Activated naive CD8-positive, alpha-beta T cell treated with anti-CD3 and anti-CD28 coated beads for 36 hours (primary cell): ENCODE measurements around the gene SSU72. TPM values are rescaled to one million over a fixed set of nuclear protein-coding genes. Genes with fewer than 3 reads are reported as not detected.
"Not testable (repeated sequence)": the region's sequence is repeated elsewhere in the genome, so short reads cannot be mapped to it uniquely, and the experiment has no call there.

Experiments
- DNase-seq: peaks from one replicate; pipeline ENCODE4 v3.0.0; 2021
- H3K27ac Mint-ChIP-seq: one replicate; pipeline ENCODE4 v1.8.0; 2022; ENCODE audit warnings: mild to moderate bottlenecking, moderate library complexity, mixed read lengths
- H3K27me3 Mint-ChIP-seq: one replicate; pipeline ENCODE4 v1.8.0; 2022; ENCODE audit warnings: mild to moderate bottlenecking, mixed read lengths
- H3K36me3 Mint-ChIP-seq: one replicate; pipeline ENCODE4 v1.8.0; 2021; ENCODE audit warnings: mild to moderate bottlenecking, mixed read lengths
- H3K4me1 Mint-ChIP-seq: one replicate; pipeline ENCODE4 v1.8.0; 2021; ENCODE audit warnings: mixed read lengths
- H3K4me3 Mint-ChIP-seq: one replicate; pipeline ENCODE4 v1.8.0; 2022; ENCODE audit warnings: mild to moderate bottlenecking, moderate library complexity, mixed read lengths
- H3K9me3 Mint-ChIP-seq: one replicate; pipeline ENCODE4 v1.8.0; 2022; ENCODE audit warnings: mixed read lengths
- total RNA-seq, 2 experiments: library from RNA; stranded (reverse); gene quantifications; one replicate each; pipeline ENCODE4 v1.2.3, GENCODE V29; 2021

SSU72 gene
- total RNA-seq, 2 experiments from 2014 or later = 124 to 131 TPM

DNA sequence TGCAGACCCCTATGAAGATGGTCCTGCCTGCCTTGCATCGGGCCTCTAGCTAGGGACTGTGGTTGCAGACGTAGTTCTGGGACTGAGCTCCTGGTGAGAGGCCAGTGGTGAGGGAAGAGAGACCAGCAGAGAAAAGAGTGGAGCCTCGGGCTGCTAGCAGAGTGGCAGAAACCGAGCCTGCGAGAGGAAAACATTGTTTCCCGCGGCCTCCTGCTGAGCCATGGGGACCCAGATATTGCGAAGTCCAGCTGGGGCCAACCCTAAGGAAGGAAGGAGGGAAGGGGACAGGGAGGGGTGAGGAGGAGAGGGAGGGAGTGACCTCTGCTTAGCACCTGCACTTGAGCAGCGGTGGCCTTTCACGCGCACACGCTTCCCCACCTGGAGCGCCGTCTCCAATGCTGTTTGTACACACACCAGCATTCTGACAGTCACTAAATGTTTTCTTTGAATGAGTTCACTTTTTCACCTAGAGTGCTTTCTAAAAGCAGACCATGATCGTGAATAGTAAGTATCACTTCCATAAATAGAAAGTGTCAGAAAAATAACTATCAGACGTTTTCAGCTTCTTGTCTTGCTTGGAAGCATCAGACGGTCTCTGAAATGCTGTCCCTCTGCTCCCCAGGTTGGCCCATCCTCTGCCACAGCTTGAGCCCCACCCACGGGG, 27.8 kb upstream of the SSU72 start:
- DNase-seq = no peak
- no peaks in the 10 kb centered on the region for H3K36me3 Mint-ChIP-seq

DNA sequence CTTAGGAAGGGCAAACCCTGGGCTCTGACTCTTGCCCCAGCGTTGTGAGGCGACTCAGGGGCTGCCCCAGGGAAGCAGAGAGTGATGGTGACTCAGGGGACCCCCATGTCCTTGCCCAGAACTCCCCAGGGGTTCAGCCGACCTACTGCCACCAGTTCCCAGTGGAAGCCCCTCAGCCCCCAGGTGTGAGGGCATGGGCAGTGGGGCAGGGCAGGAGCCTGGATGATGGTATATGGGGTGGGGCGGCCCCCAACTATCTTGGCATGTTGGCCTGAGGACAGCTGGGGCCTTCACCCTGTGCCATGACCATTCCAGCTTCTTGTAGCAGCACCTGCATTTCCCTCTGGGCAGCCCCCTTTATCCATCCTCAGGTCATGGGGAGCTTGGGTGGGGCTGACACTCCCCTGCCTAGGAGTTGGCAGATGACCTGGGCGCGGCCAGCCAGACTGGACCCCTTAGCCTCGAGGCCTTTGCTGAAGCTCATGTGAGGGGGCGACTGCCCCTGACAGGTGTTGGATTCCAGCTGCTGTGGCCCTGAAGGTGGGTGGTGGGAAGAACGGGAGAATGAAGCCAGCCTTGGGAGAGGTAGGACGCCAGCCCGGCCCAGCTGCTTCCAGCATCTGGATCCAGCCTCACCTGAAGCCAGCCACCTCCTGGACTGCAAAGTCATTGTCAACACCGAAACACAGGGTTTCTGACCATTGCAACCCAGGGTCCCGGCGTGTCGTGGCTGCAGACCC, 27.1 kb upstream of the SSU72 start:
- no peak overlapping the region for H3K4me3 Mint-ChIP-seq

More for the DNA sequence above, 27.8 kb upstream of the SSU72 start:
- Mint-ChIP-seq H3K9me3 (no peaks in the 10 kb centered on the region), H3K4me1 (peaks cover 8% of the 10 kb centered on the region), H3K4me3 (no peak overlapping the region), H3K27me3 (peaks cover 16% of the 10 kb centered on the region), H3K27ac (no peak overlapping the region)

DNA sequence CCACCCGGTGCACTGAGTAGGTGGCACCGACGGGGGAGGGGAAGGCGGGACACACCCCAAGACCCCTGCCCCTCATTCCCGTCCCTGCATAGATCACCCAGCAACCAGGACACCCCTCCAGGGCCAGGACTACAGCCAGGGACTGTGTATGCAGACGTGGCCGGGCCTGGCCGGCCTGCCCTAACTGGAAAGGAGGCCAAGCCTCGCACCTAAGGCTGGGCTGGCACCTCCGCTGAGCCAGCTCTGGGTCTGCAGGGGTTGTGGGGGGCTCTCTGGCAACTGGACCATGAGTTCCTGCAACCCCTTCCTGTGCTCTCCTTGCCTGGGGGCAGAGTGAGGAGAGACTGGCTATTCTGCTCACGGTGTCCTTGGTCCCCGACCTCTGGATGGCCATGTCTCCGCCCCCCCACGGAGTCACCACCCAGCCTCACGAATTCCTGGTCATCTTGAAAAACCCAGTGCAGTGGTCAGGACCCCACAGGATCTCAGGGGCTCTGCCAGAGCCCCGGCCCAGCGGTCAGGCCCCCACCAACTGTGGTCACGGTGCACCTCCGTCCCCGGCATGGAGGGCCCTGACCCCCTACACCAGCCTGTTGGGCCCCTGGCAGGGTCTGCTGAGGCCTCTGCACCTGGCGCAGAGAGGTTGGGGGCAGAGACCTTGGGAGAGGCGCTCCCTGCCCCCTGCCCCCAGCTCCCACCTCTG, 26.3 kb upstream of the SSU72 start:
- Mint-ChIP-seq H3K36me3 (no peaks in the 10 kb centered on the region), H3K9me3 (no peaks in the 10 kb centered on the region), H3K27ac (no peak overlapping the region), H3K4me3 (peak overlapping the region; percentile 34), H3K27me3 (peaks cover 16% of the 10 kb centered on the region), H3K4me1 (no peaks in the 10 kb centered on the region)
- DNase-seq = no peak

More for the DNA sequence above, 27.1 kb upstream of the SSU72 start:
- no peak for DNase-seq
- Mint-ChIP-seq H3K27me3 (peaks cover 16% of the 10 kb centered on the region), H3K27ac (no peak overlapping the region), H3K36me3 (no peaks in the 10 kb centered on the region), H3K4me1 (peaks cover 1% of the 10 kb centered on the region), H3K9me3 (no peaks in the 10 kb centered on the region)

DNA sequence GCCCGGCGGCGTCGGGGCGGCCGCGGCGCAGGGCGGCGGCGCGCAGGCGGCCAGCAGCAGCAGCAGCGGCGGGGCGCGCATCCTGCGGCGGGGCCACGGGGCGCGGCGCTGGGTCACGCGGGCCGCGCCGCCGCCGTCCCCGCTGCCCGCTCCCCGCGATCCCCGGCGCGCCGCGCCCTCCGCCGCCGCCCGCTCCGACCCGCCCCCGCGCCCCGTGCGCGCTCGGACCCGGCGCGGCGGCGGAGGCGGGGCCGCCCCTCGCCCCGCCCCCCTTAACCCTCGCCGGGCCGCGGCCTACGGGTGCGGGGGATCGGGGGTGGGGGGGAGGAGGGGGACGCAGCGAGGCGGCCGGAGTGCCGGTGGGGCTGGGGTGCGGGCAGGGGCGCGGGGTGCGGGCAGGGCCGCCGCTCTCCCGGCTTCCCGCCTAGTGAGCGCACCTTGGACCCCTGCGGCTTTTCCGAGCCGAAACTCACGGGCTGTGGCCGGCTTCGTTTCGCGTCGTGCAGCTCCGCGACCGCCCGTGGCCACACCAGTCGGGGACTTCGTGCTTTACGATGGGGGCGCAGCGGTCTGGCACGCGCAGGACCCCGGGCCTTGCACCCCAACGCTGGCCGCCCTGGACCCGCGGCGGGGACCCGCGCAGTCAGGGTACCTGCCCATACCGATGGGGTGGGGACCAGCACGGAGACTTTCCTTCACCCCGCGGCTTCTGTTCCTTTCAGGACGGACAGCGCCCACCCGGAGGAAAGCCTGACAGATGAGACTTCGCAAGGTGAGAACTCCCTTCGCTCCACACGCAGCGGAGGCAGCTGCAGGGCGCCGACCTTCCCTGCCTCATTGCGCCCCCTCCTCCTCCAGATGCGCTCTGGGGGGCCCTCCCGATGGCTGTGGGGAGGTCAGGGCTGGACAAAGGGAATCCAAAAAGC, 25.5 kb upstream of the SSU72 start, which contains the start of gene FNDC10:
FNDC10 (minus strand) TSS at position 201 of the 926 bp plus-strand sequence; CDS start at position 81, 120 bp downstream.
- DNase-seq = no peak
- Mint-ChIP-seq H3K27ac (no peak within 1 kb of the TSS), H3K36me3 (no peaks in the 10 kb centered on the region), H3K9me3 (no peaks in the 10 kb centered on the region), H3K27me3 (peaks cover 16% of the 10 kb centered on the region), H3K4me3 (peak within 1 kb of the TSS; percentile 69), H3K4me1 (no peaks in the 10 kb centered on the region)

DNA sequence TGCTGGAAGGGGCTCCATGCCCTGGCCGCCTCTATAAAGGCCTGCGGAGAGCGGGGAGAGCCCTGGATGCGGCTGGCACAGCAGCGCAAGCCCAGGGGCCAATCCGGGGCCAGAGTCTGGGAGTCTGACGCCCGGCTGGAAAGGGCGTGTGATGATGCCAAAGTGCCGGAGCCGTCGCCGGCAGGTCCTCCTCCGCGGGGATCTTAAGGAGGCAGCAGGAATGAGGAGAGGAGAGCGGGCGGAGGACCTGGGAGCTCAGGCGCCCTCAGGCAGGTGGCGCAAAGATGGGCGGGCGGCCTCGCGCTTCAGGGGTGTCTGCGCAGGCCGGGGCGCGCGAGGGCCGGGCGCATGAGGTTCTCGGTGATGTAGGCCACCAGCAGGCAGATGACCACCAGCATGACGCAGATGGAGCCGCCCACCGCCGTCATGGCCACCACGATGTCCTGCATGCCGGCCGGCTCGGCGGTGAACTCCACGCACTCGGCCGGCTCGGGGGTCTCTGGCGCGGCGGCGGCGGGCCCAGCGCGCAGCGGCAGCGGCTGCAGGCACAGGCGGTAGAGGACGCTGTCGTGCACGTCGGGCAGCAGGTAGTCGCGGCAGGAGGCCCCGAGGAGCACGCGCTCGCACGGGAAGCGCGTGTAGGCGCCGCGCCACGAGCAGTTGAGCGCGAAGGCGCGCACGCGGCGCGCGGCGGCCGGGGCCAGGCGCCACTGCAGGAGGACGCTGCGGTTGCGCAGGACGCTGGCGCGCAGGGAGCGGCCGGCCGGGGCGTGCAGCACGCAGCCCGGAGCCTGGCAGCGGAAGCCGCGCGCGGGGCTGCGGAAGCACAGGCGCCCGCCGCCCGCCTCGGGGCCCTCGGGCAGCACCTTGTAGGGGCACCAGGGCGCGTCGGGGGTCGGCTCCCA, 24.6 kb upstream of the SSU72 start:
- Mint-ChIP-seq H3K4me3 (peak overlapping the region; percentile 69), H3K36me3 (no peaks in the 10 kb centered on the region), H3K4me1 (no peaks in the 10 kb centered on the region), H3K27me3 (peaks cover 16% of the 10 kb centered on the region), H3K9me3 (no peaks in the 10 kb centered on the region), H3K27ac (no peak overlapping the region)
- DNase-seq = peak; percentile 54

DNA sequence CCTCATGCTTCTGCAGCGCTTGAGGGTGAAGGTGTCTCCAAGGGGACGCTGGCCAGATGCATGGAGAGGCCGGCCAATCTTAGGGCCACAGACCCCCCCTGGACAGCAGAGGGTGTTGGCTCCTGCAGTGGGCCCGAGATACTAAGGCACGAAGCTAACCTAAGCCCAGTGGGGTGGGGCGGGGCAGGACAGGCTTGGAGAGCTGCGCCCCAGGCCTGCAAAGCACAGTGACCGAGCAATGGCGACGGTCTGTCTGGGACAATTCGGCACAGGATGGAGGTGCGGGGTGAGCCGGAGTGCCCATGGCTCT, 24.0 kb upstream of the SSU72 start:
- no peaks in the 10 kb centered on the region for H3K9me3 Mint-ChIP-seq
- H3K36me3 Mint-ChIP-seq = no peaks in the 10 kb centered on the region
- DNase-seq = no peak
- H3K4me3 Mint-ChIP-seq = peak overlapping the region; percentile 69
- no peak overlapping the region for H3K27ac Mint-ChIP-seq
- no peaks in the 10 kb centered on the region for H3K4me1 Mint-ChIP-seq
- peaks cover 16% of the 10 kb centered on the region for H3K27me3 Mint-ChIP-seq

DNA sequence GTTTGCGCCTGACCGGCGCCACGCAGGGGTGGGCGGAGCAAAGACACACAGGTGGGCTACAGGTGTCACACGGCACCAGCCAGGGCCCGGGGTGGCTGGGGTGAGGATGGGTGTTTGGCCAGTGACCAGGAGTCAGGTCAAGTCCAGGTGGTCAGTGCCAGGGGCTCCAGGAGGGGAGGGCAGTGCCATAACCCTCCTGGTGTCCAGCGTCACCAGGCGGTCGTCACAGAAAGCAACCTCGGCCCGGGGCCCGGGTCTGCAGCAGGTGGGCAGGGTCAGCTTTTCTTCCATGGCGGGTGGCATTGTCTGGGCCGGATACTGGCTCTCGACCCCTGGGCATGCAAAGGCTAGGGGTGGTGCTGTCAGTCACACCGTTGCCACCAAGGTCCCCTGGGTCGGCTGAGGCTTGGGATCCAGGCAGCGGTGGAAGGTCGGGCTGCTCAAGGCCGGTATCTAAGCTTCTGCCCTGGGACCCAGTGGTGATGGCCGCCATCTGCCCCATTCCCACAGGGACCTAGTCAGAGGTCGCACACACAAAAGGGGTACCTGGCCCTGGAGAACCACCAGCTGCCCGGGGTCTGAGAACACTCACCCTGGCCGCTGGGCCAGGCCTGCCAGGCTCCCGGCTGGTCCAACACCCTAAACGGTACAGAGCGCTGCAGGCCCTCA, 23.5 kb upstream of the SSU72 start:
- H3K27ac Mint-ChIP-seq = no peak overlapping the region

DNA sequence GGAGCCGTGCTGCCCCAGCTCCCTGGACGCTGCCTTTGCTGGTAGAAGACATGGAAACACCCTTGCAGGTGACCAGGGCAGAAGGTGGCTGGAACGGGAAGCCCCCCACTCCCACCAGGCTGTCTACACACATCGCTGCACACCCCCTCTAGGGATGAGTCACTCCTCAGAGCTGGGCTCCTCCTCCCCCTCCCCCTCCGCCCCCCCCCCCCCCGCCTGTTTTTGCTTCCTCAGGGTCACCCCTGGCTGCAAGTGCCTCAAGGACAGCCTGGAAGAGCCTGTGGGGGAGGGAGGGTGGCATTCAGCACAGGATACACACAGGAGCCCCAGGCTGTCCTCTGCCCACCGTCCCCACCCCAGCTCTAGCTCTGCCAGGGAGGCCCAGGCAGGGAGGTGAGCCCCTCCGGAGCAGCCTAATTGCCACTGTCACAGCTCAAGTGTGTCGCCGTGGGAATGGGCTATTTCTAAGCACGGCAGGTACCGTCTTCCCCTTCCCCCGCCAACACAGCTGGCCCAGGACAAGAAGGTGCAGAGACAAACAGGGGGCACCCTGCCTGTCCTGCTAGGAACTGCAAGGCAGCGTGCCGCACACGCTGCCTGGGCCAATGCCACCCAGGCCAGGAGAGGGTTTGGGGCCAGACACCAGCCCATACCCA, 22.7 kb upstream of the SSU72 start:
- Mint-ChIP-seq H3K36me3 (no peaks in the 10 kb centered on the region), H3K4me1 (no peaks in the 10 kb centered on the region), H3K27ac (no peak overlapping the region), H3K9me3 (no peaks in the 10 kb centered on the region), H3K4me3 (no peak overlapping the region), H3K27me3 (peaks cover 16% of the 10 kb centered on the region)
- DNase-seq = no peak

More for the DNA sequence above, 23.5 kb upstream of the SSU72 start:
- H3K9me3 Mint-ChIP-seq = no peaks in the 10 kb centered on the region
- H3K4me3 Mint-ChIP-seq = no peak overlapping the region
- H3K4me1 Mint-ChIP-seq = no peaks in the 10 kb centered on the region
- no peak for DNase-seq
- H3K36me3 Mint-ChIP-seq = no peaks in the 10 kb centered on the region
- peaks cover 16% of the 10 kb centered on the region for H3K27me3 Mint-ChIP-seq

DNA sequence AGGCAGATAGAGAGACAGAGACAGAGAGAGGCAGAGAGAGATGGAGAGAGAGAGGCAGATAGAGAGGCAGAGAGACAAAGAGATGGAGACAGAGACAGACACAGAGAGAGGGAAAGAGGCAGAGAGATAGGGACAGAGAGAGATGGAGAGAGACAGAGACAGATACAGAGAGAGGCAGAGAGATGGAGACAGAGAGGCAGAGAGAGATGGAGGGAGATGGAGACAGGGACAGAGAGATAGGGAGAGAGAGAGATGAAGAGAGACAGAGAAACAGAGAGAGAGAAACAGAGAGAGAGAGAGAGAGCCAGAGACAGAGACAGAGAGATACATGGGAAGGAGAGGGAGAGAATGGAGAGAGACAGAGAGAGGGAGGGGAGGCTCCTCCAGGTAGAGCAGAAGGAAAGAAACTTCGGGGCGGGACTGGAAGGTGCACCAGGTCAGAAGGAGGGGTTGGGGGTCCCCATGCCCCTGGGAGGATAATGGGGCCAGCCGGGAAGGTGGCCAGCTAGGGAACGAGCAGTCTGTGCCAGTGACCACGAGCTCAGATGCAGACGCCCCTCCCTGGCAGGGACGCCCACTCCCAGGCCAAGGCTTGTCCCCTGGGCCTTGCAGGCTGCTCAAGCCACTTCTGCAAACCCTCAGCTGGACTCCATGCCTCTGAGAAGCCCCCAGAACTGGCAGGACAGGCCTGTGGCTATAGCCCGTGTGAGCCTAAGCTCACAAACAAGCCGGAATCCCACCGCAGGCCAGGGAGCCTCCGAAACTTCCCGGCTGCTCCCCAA, 22.0 kb upstream of the SSU72 start:
- DNase-seq = no peak
- H3K9me3 Mint-ChIP-seq = no peaks in the 10 kb centered on the region
- H3K4me1 Mint-ChIP-seq = no peaks in the 10 kb centered on the region
- H3K36me3 Mint-ChIP-seq = no peaks in the 10 kb centered on the region
- H3K4me3 Mint-ChIP-seq = no peak overlapping the region
- peaks cover 16% of the 10 kb centered on the region for H3K27me3 Mint-ChIP-seq
- H3K27ac Mint-ChIP-seq = no peak overlapping the region

DNA sequence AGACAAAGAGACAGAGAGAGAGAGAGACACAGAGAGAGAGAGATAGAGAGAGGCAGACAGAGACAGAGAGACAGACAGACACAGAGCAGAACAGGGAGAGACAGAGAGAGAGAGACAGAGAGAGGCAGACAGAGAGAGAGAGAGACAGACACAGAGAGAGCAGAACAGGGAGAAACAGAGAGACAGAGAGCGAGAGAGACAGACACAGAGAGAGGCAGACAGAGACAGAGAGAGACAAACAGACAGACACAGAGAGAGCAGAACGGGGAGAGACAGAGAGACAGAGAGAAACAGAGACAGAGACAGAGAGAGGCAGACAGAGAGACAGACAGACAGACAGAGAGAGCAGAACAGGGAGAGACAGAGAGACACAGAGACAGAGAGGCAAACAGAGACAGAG, 20.7 kb upstream of the SSU72 start:
- DNase-seq, H3K4me1 Mint-ChIP-seq, H3K4me3 Mint-ChIP-seq, H3K27ac Mint-ChIP-seq, H3K36me3 Mint-ChIP-seq, H3K9me3 Mint-ChIP-seq: not testable (repeated sequence)
- H3K27me3 Mint-ChIP-seq = peaks cover 13% of the 10 kb centered on the region

DNA sequence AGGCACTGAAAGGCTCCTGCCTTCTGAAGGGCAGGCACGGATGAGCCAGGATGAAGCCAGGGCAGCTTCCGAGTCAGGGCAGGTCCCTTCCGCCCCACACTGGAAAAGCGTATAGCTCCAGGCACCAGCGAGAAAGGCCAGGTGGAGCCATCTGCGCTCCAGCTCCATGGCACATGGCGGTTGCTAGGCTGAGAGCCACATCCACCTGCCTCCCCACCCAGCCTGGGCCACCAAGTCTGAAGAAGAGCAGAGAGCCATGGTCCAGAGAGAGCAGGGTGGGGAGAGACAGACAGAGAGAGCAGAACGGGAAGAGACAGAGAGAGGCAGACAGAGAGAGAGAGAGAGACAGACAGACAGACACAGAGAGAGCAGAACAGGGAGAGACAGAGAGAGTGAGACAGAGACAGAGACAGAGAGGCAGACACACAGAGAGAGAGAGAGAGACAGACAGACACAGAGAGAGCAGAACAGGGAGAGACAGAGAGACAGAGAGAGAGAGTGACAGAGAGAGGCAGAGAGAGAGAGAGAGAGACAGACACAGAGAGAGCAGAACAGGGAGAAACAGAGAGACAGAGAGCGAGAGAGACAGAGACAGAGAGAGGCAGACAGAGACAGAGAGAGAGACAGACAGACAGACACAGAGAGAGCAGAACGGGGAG, 20.1 kb upstream of the SSU72 start:
- Mint-ChIP-seq H3K27me3 (peaks cover 13% of the 10 kb centered on the region), H3K36me3 (no peaks in the 10 kb centered on the region), H3K9me3 (no peaks in the 10 kb centered on the region), H3K27ac (no peak overlapping the region), H3K4me1 (no peaks in the 10 kb centered on the region), H3K4me3 (no peak overlapping the region)
- no peak for DNase-seq
